Adrenal gland (tissue), 12 donors: ENCODE measurements around the gene SNTA1. TPM values are rescaled to one million over a fixed set of nuclear protein-coding genes. Genes with fewer than 3 reads are reported as not detected.

Experiments used
- DNase-seq, 7 donors: peaks; one replicate each; pipeline ENCODE4 v3.0.0-alpha.2; 2019 to 2020
- H3K27ac ChIP-seq, 5 donors: fragments of 200-600 bp; sonication (generic) in 4 of 5; 1 replicate in 3 of 5; 2 replicates in 2 of 5; pipeline versions ENCODE4 v1.5.1 to v1.8.0; 2016 to 2020; ENCODE audit warnings: mild to moderate bottlenecking in 1 of 5
- H3K27me3 ChIP-seq: fragments of 200-600 bp; 2 replicates; pipeline ENCODE4 v1.8.0; 2021
- H3K36me3 ChIP-seq, 2 donors: fragments of 200-600 bp; replicated peaks in 1 of 2; 1 replicate in 1 of 2; 2 replicates in 1 of 2; pipeline versions ENCODE4 v1.5.1 to v1.8.0; 2018 to 2022
- H3K4me1 ChIP-seq, 2 donors: fragments of 200-600 bp; replicated peaks in 1 of 2; 1 replicate in 1 of 2; 2 replicates in 1 of 2; pipeline versions ENCODE4 v1.5.1 to v1.8.0; 2018 to 2021
- H3K4me3 ChIP-seq, 4 donors: fragments of 200-600 bp; sonication (generic) in 3 of 4; one replicate each; pipeline ENCODE4 v1.5.1; 2016 to 2018
- H3K9me3 ChIP-seq, 3 donors: fragments of 200-600 bp; sonication (generic) in 1 of 3; replicated peaks in 1 of 3; 1 replicate in 2 of 3; 2 replicates in 1 of 3; pipeline versions ENCODE4 v1.5.1 to v1.8.0; 2016 to 2021
- POLR2A ChIP-seq, 2 donors: fragments of 450-650 bp; IDR thresholded peaks; one replicate each; pipeline ENCODE4 v1.6.1; 2017; ENCODE audit warnings: antibody characterized with exemption in 2 of 2, mild to moderate bottlenecking in 2 of 2, moderate library complexity in 1 of 2
- WGBS, 4 donors: extraction: QIAGEN DNeasy Blood & Tissue Kit in 2 of 4; methylation state at CpG; one replicate each; pipeline versions ENCODE4 v1.1.5 to v1.1.7; 2013 to 2017; 5-methylcytosine and 5-hydroxymethylcytosine counted together
- intact Hi-C, 2 donors: fragments of 100-400 bp; cut with DNase I; formaldehyde crosslinking; loops; one replicate each; pipeline versions ENCODE4 v1.14.1 to v1.15.0; 2022 to 2023
- polyA plus RNA-seq, 3 donors: library from polyadenylated mRNA; stranded (reverse); fragments of 200-250 nt in 2 of 3; fragments of 350-450 nt in 1 of 3; fragmentation: Illumina TruSeq in 1 of 3; extraction: RNeasy Lipid Tissue Mini Kit (QIAGEN cat#74804) in 1 of 3; gene quantifications; one replicate each; pipeline ENCODE4 v1.2.3, GENCODE V29; 2013 to 2014
- total RNA-seq, 9 donors: library from RNA; depleted of rRNA in 4 of 9; stranded (reverse); fragments of >200 nt in 4 of 9; fragments of 120-200 nt in 1 of 9; fragmentation: NEBNext Ultra II Directional in 1 of 9; extraction: Animal tissue kit (Norgen Biotek cat#: 25700) in 1 of 9; gene quantifications; one replicate each; pipeline versions ENCODE4 v1.1.0 to v1.2.4, GENCODE V29; 2013 to 2023
- TF ChIP-seq, protein P1 (sequence below), 6 experiments: fragments of 450-650 bp in 4 of 6; fragments of 200-600 bp in 2 of 6; sonication (generic) in 1 of 6; IDR thresholded peaks; 1 replicate in 5 of 6; 2 replicates in 1 of 6; pipeline versions ENCODE4 v1.5.1 to v1.8.0; 2016 to 2021; ENCODE audit warnings: antibody characterized with exemption in 6 of 6, mild to moderate bottlenecking in 2 of 6, moderate library complexity in 1 of 6
- donor health status: healthy with polysubstance abuse.
- donor health status: Bipolar disorder and iron deficiency.
- donor health status: DM: yes; HTN: yes; CAD: no.
- donor health status: DM: no; HTN: no; CAD: no.
- donor health status: DM: no; HTN: no; CAD: no.
- donor health status: DM: yes; HTN: yes; CAD: no.

The SNTA1 gene
- total and polyA plus RNA-seq, 12 donors: 4.3 to 73.2 (median 29.5) TPM

DNA sequence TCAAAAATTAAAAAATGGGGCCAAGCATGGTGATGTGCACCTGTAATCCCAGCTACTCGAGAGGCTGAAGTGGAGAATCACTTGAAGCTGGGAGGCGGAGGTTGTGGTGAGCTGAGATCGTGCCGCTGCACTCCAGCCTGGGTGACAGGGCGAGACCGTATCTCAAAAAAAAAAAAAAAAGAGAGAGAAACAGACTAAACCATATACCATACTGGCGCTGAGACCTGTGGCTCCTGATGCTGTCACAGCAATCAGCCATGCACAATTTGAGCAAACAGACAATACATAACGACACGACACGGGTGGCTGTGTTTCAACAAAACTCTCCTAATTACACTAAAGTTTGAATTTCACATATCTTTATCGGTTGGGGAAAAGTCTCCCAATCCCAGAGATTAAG is 31.4 kb upstream of the SNTA1 start:
- Histone ChIP-seq H3K36me3 (no peaks in the 10 kb centered on the region), H3K27me3 (no peaks in the 10 kb centered on the region), H3K27ac (no peak overlapping the region), H3K9me3 (no peaks in the 10 kb centered on the region), H3K4me3 (no peak overlapping the region), H3K4me1 (no peaks in the 10 kb centered on the region)
- WGBS, 4 donors: 84 to 91% (median 87%) methylated on average over 11 of the region's 11 CpGs
- TF ChIP-seq, protein P1, sequence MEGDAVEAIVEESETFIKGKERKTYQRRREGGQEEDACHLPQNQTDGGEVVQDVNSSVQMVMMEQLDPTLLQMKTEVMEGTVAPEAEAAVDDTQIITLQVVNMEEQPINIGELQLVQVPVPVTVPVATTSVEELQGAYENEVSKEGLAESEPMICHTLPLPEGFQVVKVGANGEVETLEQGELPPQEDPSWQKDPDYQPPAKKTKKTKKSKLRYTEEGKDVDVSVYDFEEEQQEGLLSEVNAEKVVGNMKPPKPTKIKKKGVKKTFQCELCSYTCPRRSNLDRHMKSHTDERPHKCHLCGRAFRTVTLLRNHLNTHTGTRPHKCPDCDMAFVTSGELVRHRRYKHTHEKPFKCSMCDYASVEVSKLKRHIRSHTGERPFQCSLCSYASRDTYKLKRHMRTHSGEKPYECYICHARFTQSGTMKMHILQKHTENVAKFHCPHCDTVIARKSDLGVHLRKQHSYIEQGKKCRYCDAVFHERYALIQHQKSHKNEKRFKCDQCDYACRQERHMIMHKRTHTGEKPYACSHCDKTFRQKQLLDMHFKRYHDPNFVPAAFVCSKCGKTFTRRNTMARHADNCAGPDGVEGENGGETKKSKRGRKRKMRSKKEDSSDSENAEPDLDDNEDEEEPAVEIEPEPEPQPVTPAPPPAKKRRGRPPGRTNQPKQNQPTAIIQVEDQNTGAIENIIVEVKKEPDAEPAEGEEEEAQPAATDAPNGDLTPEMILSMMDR (IDR thresholded peaks at IDR 0.05): no peak
- no peak for DNase-seq
- intact Hi-C loops: no loop called here

DNA sequence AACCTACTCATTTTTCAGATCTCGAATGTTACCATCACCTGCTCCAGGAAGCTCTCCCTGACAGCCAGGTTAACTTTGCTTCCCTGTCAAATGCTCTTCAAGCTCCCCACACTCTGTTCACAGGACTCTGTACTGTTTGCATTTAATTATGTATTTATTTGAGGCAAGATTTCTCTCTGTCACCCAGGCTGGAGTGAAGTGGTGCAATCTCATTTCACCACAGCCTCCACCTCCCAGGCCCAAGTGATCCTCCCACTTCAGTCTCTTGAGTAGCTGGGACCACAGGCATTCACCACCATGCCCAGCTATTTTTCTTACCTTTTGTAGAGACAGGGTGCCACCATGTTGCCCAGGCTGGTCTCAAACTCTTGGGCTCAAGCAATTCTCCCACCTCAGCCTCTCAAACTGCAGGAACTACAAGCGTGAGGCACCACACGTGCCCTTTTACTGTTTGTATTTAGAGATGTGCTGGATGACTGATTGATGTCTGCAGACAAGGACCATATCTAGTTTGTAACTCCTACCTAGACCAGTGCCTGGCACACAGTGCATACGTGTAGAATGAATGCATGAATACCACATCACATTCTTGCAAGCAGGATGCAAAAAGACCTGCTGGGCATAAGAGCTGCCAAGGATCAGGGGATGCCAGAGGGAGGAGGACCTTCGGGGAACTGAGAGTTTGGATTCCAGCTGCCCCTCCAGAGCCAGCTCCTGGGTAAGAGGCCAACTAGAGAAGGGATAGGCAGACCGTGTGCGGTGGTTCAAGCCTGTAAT is 30.7 kb upstream of the SNTA1 start:
- no peaks in the 10 kb centered on the region for H3K4me1 ChIP-seq
- H3K27me3 ChIP-seq: no peaks in the 10 kb centered on the region
- no peaks in the 10 kb centered on the region for H3K36me3 ChIP-seq
- no peak overlapping the region for H3K27ac ChIP-seq
- intact Hi-C loops: no loop called here
- WGBS, 4 donors: 76 to 86% (median 80%) methylated on average over 6 to 7 of the region's 7 CpGs
- no peak for TF ChIP-seq POLR2A (IDR thresholded peaks at IDR 0.05)
- TF ChIP-seq, protein P1 (IDR thresholded peaks at IDR 0.05): no peak
- DNase-seq: no peak
- H3K9me3 ChIP-seq: no peaks in the 10 kb centered on the region
- no peak overlapping the region for H3K4me3 ChIP-seq

DNA sequence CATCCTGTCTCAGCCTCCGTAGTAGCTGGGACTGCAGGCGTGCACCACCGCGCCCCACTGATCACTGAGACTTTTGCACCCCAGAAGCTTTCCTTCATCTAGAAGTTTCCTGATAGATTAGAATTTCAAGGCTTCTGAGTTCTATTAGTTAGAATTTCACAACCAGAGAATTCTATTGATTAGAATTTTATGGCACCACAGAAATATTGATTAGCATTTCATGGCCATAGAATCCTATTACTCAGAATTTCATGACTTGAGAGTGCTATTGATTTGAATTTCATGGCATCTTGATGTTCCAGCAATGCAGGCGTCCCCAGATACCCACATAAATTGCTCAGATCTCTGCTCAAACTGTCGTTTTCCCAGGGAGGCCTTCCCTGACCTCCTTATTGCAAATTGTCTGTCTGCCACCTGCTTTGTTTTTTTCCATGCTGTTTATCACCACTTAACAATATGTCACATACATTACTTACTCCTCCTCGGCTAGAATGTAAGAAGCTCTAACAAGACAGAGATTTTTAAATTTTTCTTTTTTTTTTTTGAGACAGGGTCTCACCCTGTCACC is 29.4 kb upstream of the SNTA1 start:
- 80 to 87% (median 83%) methylated on average over 7 of the region's 7 CpGs for WGBS, 4 donors
- H3K4me3 ChIP-seq: no peak overlapping the region
- TF ChIP-seq POLR2A (IDR thresholded peaks at IDR 0.05): no peak
- TF ChIP-seq, protein P1 (IDR thresholded peaks at IDR 0.05): no peak
- no peaks in the 10 kb centered on the region for H3K36me3 ChIP-seq
- no peaks in the 10 kb centered on the region for H3K27me3 ChIP-seq
- no peak for DNase-seq
- H3K4me1 ChIP-seq: no peaks in the 10 kb centered on the region
- H3K27ac ChIP-seq: no peak overlapping the region
- no peaks in the 10 kb centered on the region for H3K9me3 ChIP-seq
- intact Hi-C loops: no loop called here

DNA sequence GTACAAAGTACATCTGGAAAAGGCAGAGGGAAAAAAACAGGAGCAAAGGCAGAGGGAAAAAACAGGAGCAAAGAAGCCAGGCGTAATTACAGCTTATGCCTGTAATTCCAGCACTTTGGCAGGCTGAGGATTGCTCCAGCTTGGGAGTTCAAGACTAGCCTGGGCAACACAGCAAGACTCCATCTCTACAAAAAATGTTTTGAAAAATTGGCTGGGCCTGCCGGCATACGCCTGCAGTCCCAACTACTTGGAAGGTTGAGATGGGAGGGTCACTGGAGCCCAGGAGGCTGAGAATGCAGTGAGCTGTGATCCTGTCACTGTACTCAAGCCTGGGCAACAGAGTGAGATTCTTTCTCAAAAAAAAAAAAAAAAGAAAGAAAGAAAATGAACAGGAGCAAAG is 27.3 kb upstream of the SNTA1 start:
- 76 to 91% (median 86%) methylated on average over 3 of the region's 3 CpGs for WGBS, 4 donors
- intact Hi-C loops: no loop called here
- no peaks in the 10 kb centered on the region for H3K36me3 ChIP-seq

More for the DNA sequence above, 27.3 kb upstream of the SNTA1 start:
- TF ChIP-seq, protein P1 (IDR thresholded peaks at IDR 0.05): no peak
- no peak for TF ChIP-seq POLR2A (IDR thresholded peaks at IDR 0.05)
- Histone ChIP-seq H3K4me1 (no peaks in the 10 kb centered on the region), H3K27me3 (no peaks in the 10 kb centered on the region), H3K27ac (no peak overlapping the region), H3K4me3 (no peak overlapping the region), H3K9me3 (no peaks in the 10 kb centered on the region)
- no peak for DNase-seq
